Common myeloid progenitor, CD34-positive (primary cell): ENCODE results near the gene ATXN1.

ENCODE experiments used
- CTCF ChIA-PET: fragments of 350-600 bp; sonication (Branson Sonifier 250); formaldehyde crosslinking; loops from one replicate; lab custom pipeline; 2021; ENCODE audit warnings: antibody characterized with exemption; lab: Charles Lee
- POLR2A ChIA-PET: fragments of 350-600 bp; sonication (Branson Sonifier 250); formaldehyde crosslinking; loops from one replicate; lab custom pipeline; 2021; ENCODE audit warnings: antibody characterized with exemption; lab: Charles Lee
- DNase-seq, 3 donors: peaks; one replicate each; pipeline versions ENCODE4 v3.0.0 to v3.0.0-alpha.2; 2013
- H3K27ac ChIP-seq, 2 experiments: 1 replicate in 1 of 2; 2 replicates in 1 of 2; pipeline ENCODE4 v1.7.0; 2013; ENCODE audit warnings: inconsistent platforms in 2 of 2, low read length in 2 of 2, mild to moderate bottlenecking in 2 of 2, low read depth in 1 of 2, moderate library complexity in 1 of 2; ENCODE audit not compliant: severe bottlenecking in 2 of 2, insufficient read depth in 1 of 2, poor library complexity in 1 of 2
- H3K27me3 ChIP-seq, 5 experiments: replicated peaks in 2 of 5; 1 replicate in 3 of 5; 2 replicates in 2 of 5; pipeline versions ENCODE4 v1.6.1 to v1.7.0; 2013; ENCODE audit warnings: low read length in 4 of 5, mild to moderate bottlenecking in 2 of 5, moderate library complexity in 2 of 5, inconsistent platforms in 1 of 5; ENCODE audit not compliant: insufficient read depth in 5 of 5, control insufficient read depth in 4 of 5
- H3K36me3 ChIP-seq, 4 experiments: 1 replicate in 2 of 4; 2 replicates in 2 of 4; pipeline versions ENCODE4 v1.6.1 to v1.7.0; 2013; ENCODE audit warnings: low read length in 3 of 4, control low read depth in 1 of 4, mild to moderate bottlenecking in 1 of 4; ENCODE audit not compliant: control insufficient read depth in 4 of 4, insufficient read depth in 4 of 4
- H3K4me1 ChIP-seq, 4 experiments: 1 replicate in 3 of 4; 2 replicates in 1 of 4; pipeline versions ENCODE4 v1.6.1 to v1.7.1; 2013; ENCODE audit warnings: low read length in 3 of 4, mild to moderate bottlenecking in 3 of 4, control low read depth in 1 of 4, inconsistent platforms in 1 of 4, moderate library complexity in 1 of 4; ENCODE audit not compliant: control insufficient read depth in 4 of 4, insufficient read depth in 4 of 4; ENCODE audit errors: control extremely low read depth in 1 of 4
- H3K4me3 ChIP-seq, 7 experiments: 1 replicate in 4 of 7; 2 replicates in 3 of 7; pipeline versions ENCODE4 v1.5.1 to v1.7.0; 2013; ENCODE audit warnings: mild to moderate bottlenecking in 7 of 7, low read length in 6 of 7, moderate library complexity in 6 of 7, inconsistent platforms in 2 of 7, low read depth in 2 of 7, control low read depth in 1 of 7; ENCODE audit not compliant: insufficient read depth in 4 of 7, control insufficient read depth in 1 of 7; ENCODE audit errors: extremely low read depth in 1 of 7
- H3K9me3 ChIP-seq, 5 experiments: 1 replicate in 4 of 5; 2 replicates in 1 of 5; pipeline versions ENCODE4 v1.6.1 to v1.7.1; 2013; ENCODE audit warnings: low read length in 4 of 5, mild to moderate bottlenecking in 2 of 5, inconsistent platforms in 1 of 5, low read depth in 1 of 5, moderate library complexity in 1 of 5; ENCODE audit not compliant: control insufficient read depth in 4 of 5, insufficient read depth in 2 of 5; ENCODE audit errors: control extremely low read depth in 1 of 5
- WGBS: methylation state at CpG from one replicate; pipeline ENCODE4 v1.1.5; 2013; ENCODE audit not compliant: insufficient coverage; 5-methylcytosine and 5-hydroxymethylcytosine counted together

ATXN1 gene

GRCh38 chr6:16783509-16783908 is 22.2 kb upstream of the ATXN1 start:
- H3K36me3 ChIP-seq: no peaks in the 10 kb centered on the region
- H3K4me3 ChIP-seq: no peak overlapping the region
- no peak for DNase-seq
- H3K27me3 ChIP-seq: no peaks in the 10 kb centered on the region
- H3K4me1 ChIP-seq: peaks cover 0 to 4% (median 0%) of the 10 kb centered on the region in 4 experiments
- ChIA-PET CTCF (interaction anchor here (0.9 to 1.8 kb wide), 5 partner anchors 12 to 163 kb away, joined by 3 to 5 read pairs (median 4); no protein-coding TSS in a partner anchor), POLR2A (no interaction called here)
- WGBS: 100% methylated on average over 3 of the region's 4 CpGs
- H3K9me3 ChIP-seq: peaks cover 0 to 3% (median 0%) of the 10 kb centered on the region in 5 experiments
- no peak overlapping the region for H3K27ac ChIP-seq

GRCh38 chr6:16782278-16782677 is 21.0 kb upstream of the ATXN1 start:
- Histone ChIP-seq H3K9me3 (peaks cover 0 to 2% (median 0%) of the 10 kb centered on the region in 5 experiments), H3K27ac (no peak overlapping the region), H3K27me3 (no peaks in the 10 kb centered on the region), H3K4me1 (peaks cover 0 to 3% (median 0%) of the 10 kb centered on the region in 4 experiments), H3K36me3 (no peaks in the 10 kb centered on the region), H3K4me3 (no peak overlapping the region)
- POLR2A ChIA-PET: no interaction called here
- DNase-seq: no peak
- WGBS: 80% methylated on average over 1 of the region's 4 CpGs
- CTCF ChIA-PET: interaction anchor here (1.4 to 2.2 kb wide), 2 partner anchors 11 to 17 kb away, joined by 4 to 14 read pairs; no protein-coding TSS in a partner anchor

- no peak for DNase-seq
- H3K36me3 ChIP-seq: no peaks in the 10 kb centered on the region
- H3K27ac ChIP-seq: no peak overlapping the region
- POLR2A ChIA-PET: no interaction called here
- CTCF ChIA-PET: interaction anchor here (1.4 to 2.2 kb wide), 2 partner anchors 10 to 16 kb away, joined by 4 to 14 read pairs; no protein-coding TSS in a partner anchor
- peaks cover 0 to 2% (median 0%) of the 10 kb centered on the region in 5 experiments for H3K9me3 ChIP-seq
- 97% methylated on average over 6 of the region's 8 CpGs for WGBS
- H3K27me3 ChIP-seq: no peaks in the 10 kb centered on the region
- no peak overlapping the region for H3K4me3 ChIP-seq
- no peaks in the 10 kb centered on the region for H3K4me1 ChIP-seq
Measured at GRCh38 chr6:16781348-16782169, 20.3 kb upstream of the ATXN1 start.

- 100% methylated on average over 2 of the region's 5 CpGs for WGBS
- peaks cover 0 to 2% (median under 1%) of the 10 kb centered on the region in 4 experiments for H3K4me1 ChIP-seq
Measured at GRCh38 chr6:16778521-16778920, 17.3 kb upstream of the ATXN1 start.

GRCh38 chr6:16777794-16778193 is 16.5 kb upstream of the ATXN1 start:
- no CpG with 5 or more reads among the region's 5 CpGs for WGBS
- Histone ChIP-seq H3K27me3 (no peaks in the 10 kb centered on the region), H3K36me3 (no peaks in the 10 kb centered on the region), H3K4me1 (peaks cover 0 to 9% (median 3%) of the 10 kb centered on the region in 4 experiments), H3K27ac (no peak overlapping the region), H3K9me3 (no peaks in the 10 kb centered on the region), H3K4me3 (no peak overlapping the region)
- ChIA-PET POLR2A (no interaction called here), CTCF (no interaction called here)
- DNase-seq: no peak

More at GRCh38 chr6:16778521-16778920, 17.3 kb upstream of the ATXN1 start:
- DNase-seq: no peak
- H3K36me3 ChIP-seq: no peaks in the 10 kb centered on the region
- no peak overlapping the region for H3K4me3 ChIP-seq
- no peaks in the 10 kb centered on the region for H3K27me3 ChIP-seq
- POLR2A ChIA-PET: no interaction called here
- no peaks in the 10 kb centered on the region for H3K9me3 ChIP-seq
- no peak overlapping the region for H3K27ac ChIP-seq
- CTCF ChIA-PET: interaction anchor here (0.9 kb wide), 1 partner anchor 18 kb away, joined by 3 read pairs; no protein-coding TSS in a partner anchor

GRCh38 chr6:16776394-16777017 is 15.2 kb upstream of the ATXN1 start:
- Histone ChIP-seq H3K36me3 (no peaks in the 10 kb centered on the region), H3K27ac (no peak overlapping the region), H3K27me3 (no peaks in the 10 kb centered on the region), H3K9me3 (no peaks in the 10 kb centered on the region), H3K4me3 (no peak overlapping the region), H3K4me1 (peaks cover 0 to 9% (median 3%) of the 10 kb centered on the region in 4 experiments)
- 100% methylated on average over 3 of the region's 4 CpGs for WGBS
- ChIA-PET POLR2A (no interaction called here), CTCF (interaction anchor here (0.6 to 1.9 kb wide), 4 partner anchors 8 to 154 kb away, joined by 3 to 8 read pairs (median 4); no protein-coding TSS in a partner anchor)
- DNase-seq: no peak
